GM18870 (cell line): ENCODE results near the gene MCM9.
"Not testable (repeated sequence)": the region's sequence is repeated elsewhere in the genome, so short reads cannot be mapped to it uniquely, and the experiment has no call there.

Source experiments
- ATAC-seq: cut with Tn5 transposase; IDR thresholded peaks from one replicate; pipeline ENCODE4 v1.9.1; 2021; ENCODE audit warnings: moderate library complexity; ENCODE audit not compliant: unreplicated experiment

The MCM9 gene

GRCh38 chr6:118775381-118775780, 159.6 kb downstream of the MCM9 start:
- no peak for ATAC-seq

GRCh38 chr6:118774581-118774980, 160.4 kb downstream of the MCM9 start:
- ATAC-seq, result no peak

GRCh38 chr6:118772886-118773285, 162.1 kb downstream of the MCM9 start:
- no peak for ATAC-seq

- ATAC-seq, result no peak
These were observed 163.7 kb downstream of the MCM9 start for GRCh38 chr6:118771253-118771652.

GRCh38 chr6:118770835-118771234, 164.1 kb downstream of the MCM9 start:
- ATAC-seq, result no peak

- no peak for ATAC-seq
These were observed 164.7 kb downstream of the MCM9 start for GRCh38 chr6:118770112-118770788.

GRCh38 chr6:118768904-118769325, 166.0 kb downstream of the MCM9 start:
- ATAC-seq, result no peak

GRCh38 chr6:118768441-118768840, 166.5 kb downstream of the MCM9 start:
- ATAC-seq, result no peak

- not testable (repeated sequence) for ATAC-seq
These were observed 169.6 kb downstream of the MCM9 start for GRCh38 chr6:118765316-118765715.

GRCh38 chr6:118764766-118765165, 170.2 kb downstream of the MCM9 start:
- no peak for ATAC-seq
